K562 treated with DMSO at 1 percent for 12 hours (cell line): ENCODE measurements around the gene MCRIP2. TPM values are rescaled to one million over a fixed set of nuclear protein-coding genes. Genes with fewer than 3 reads are reported as not detected.

Experiments used
- total RNA-seq: library from RNA; unstranded; fragments of 300-600 nt; gene quantifications from 2 replicates; pipeline ENCODE4 v1.2.3, GENCODE V29; 2022; ENCODE audit not compliant: insufficient read depth

The MCRIP2 gene
- total RNA-seq = 62.3 and 95.4 TPM in 2 replicates

GRCh38 chr16:641326-642188 is at the start of gene MCRIP2:
TSS of gene MCRIP2 (plus strand) at chr16:641828. CDS start at chr16:641992, 164 bp downstream.

GRCh38 chr16:630815-631405 is 10.7 kb upstream of the MCRIP2 start, which contains the start of gene WFIKKN1:
TSS of gene WFIKKN1 (plus strand) at chr16:630985. CDS start at chr16:631254, 269 bp downstream.

GRCh38 chr16:636206-637080 is 5.2 kb upstream of the MCRIP2 start, which contains the start of gene METTL26:
TSS of gene METTL26 (minus strand) at chr16:636305. CDS start at chr16:636290, 15 bp downstream.

GRCh38 chr16:648781-649589 is 7.4 kb downstream of the MCRIP2 start, which contains the start of gene WDR90:
TSS of gene WDR90 (plus strand) at chr16:649365. CDS start at chr16:649417, 52 bp downstream.

GRCh38 chr16:667780-668518 is 26.3 kb downstream of the MCRIP2 start, which contains the start of gene RHOT2:
TSS of gene RHOT2 (plus strand) at chr16:668132. CDS start at chr16:668200, 68 bp downstream.

GRCh38 chr16:674968-675883 is 33.6 kb downstream of the MCRIP2 start, which contains the start of gene RHBDL1:
TSS of gene RHBDL1 (plus strand) at chr16:675671. CDS start at chr16:675791, 120 bp downstream.

GRCh38 chr16:679814-680624 is 38.4 kb downstream of the MCRIP2 start, which contains the start of gene STUB1:
TSS of gene STUB1 (plus strand) at chr16:680410. CDS start at chr16:680526, 116 bp downstream.

GRCh38 chr16:684071-684794 is 42.6 kb downstream of the MCRIP2 start, which contains the start of gene JMJD8:
TSS of gene JMJD8 (minus strand) at chr16:684334. CDS start at chr16:684319, 15 bp downstream.

Other genes with a start within 250 kb of the MCRIP2 start
- gene NME4, start 244.6 kb upstream of the MCRIP2 start, total RNA-seq = 138 and 154 TPM in 2 replicates
- gene DECR2, start 239.9 kb upstream of the MCRIP2 start, total RNA-seq = 36.2 and 36.4 TPM in 2 replicates
- 10.5 and 18.8 TPM in 2 replicates for gene RAB11FIP3, start 216.2 kb upstream of the MCRIP2 start, total RNA-seq
- gene CAPN15, start 114.1 kb upstream of the MCRIP2 start, total RNA-seq = 40.3 and 60.1 TPM in 2 replicates
- not detected in 2 replicates for gene PRR35, start 81.4 kb upstream of the MCRIP2 start, total RNA-seq
- 8.4 and 8.5 TPM in 2 replicates for gene NHLRC4, start 74.8 kb upstream of the MCRIP2 start, total RNA-seq
- gene PIGQ, start 71.9 kb upstream of the MCRIP2 start, total RNA-seq = 31.0 and 43.5 TPM in 2 replicates
- gene RAB40C, start 51.8 kb upstream of the MCRIP2 start, total RNA-seq = 26.5 and 38.7 TPM in 2 replicates
- gene WFIKKN1, start 10.8 kb upstream of the MCRIP2 start, total RNA-seq = 10.4 and 11.0 TPM in 2 replicates
- 95.4 and 142 TPM in 2 replicates for gene METTL26, start 5.5 kb upstream of the MCRIP2 start, total RNA-seq
- gene WDR90, start 7.5 kb downstream of the MCRIP2 start, total RNA-seq = 3.2 and 3.7 TPM in 2 replicates
- gene RHOT2, start 26.3 kb downstream of the MCRIP2 start, total RNA-seq = 131 and 154 TPM in 2 replicates
- 2.5 and 4.9 TPM in 2 replicates for gene RHBDL1, start 33.8 kb downstream of the MCRIP2 start, total RNA-seq
- 108 and 141 TPM in 2 replicates for gene STUB1, start 38.6 kb downstream of the MCRIP2 start, total RNA-seq
- 60.7 and 81.8 TPM in 2 replicates for gene JMJD8, start 42.5 kb downstream of the MCRIP2 start, total RNA-seq
- 21.7 and 24.9 TPM in 2 replicates for gene WDR24, start 48.6 kb downstream of the MCRIP2 start, total RNA-seq
- 2.5 and 3.3 TPM in 2 replicates for gene FBXL16, start 64.0 kb downstream of the MCRIP2 start, total RNA-seq
- 38.5 and 41.4 TPM in 2 replicates for gene METRN, start 73.3 kb downstream of the MCRIP2 start, total RNA-seq
- gene ANTKMT, start 79.3 kb downstream of the MCRIP2 start, total RNA-seq = 53.9 and 76.5 TPM in 2 replicates
- gene CCDC78, start 84.6 kb downstream of the MCRIP2 start, total RNA-seq = 1.7 and 2.0 TPM in 2 replicates
- 15.9 and 18.7 TPM in 2 replicates for gene HAGHL, start 85.3 kb downstream of the MCRIP2 start, total RNA-seq
- gene CIAO3, start 99.2 kb downstream of the MCRIP2 start, total RNA-seq = 33.1 and 44.1 TPM in 2 replicates
- not detected in 2 replicates for gene MSLN, start 118.9 kb downstream of the MCRIP2 start, total RNA-seq
- 40.4 and 44.0 TPM in 2 replicates for gene RPUSD1, start 146.6 kb downstream of the MCRIP2 start, total RNA-seq
- gene CHTF18, start 146.8 kb downstream of the MCRIP2 start, total RNA-seq = 28.6 and 57.6 TPM in 2 replicates
- gene GNG13, start 158.9 kb downstream of the MCRIP2 start, total RNA-seq = not detected in 2 replicates